GM03348 (cell line): ENCODE results near the gene TTLL9.

Source experiments
- DNase-seq: peaks from one replicate; pipeline ENCODE4 v3.0.0; 2012; ENCODE audit warnings: low spot score

TTLL9 gene

GRCh38 chr20:31945785-31946184 is 75.4 kb downstream of the TTLL9 start:
- no peak for DNase-seq

DNA sequence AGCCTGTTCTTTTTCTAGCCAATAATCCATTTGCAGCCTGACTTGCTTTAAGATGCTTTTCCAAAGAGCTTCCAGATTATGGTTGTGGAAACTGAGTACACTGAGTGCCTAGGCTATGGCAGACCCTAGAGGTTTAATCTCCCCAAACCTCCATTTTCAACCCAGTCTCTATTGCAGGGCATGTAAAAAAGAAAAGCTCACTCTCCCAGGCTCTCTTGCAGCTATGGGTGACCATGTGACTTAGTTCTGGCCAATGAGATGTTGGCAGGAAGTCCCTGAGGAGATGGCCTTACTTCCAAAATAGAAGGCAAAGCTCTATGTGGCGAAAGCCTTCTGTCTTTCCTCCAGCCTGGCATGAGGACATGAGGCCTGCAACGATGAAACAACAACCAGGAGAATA is 77.6 kb downstream of the TTLL9 start:
- DNase-seq = no peak

- DNase-seq = no peak
Observed at GRCh38 chr20:31949877-31950646, 79.6 kb downstream of the TTLL9 start.

DNA sequence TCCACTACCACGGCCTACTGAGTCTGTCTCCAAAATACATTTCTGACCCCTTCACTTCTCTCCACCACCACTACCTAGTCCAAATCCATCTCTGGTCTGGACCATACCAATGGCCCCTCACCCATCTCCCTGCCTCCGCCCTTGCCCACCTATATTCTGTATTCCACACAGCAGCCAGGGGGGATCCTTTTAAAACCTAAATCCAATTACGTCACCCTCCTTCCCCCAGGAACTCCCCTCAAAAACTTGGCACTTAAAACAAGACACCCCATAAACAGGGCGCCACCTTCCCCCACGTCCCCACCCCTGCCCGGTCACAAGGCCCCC is 80.7 kb downstream of the TTLL9 start:
- DNase-seq = no peak

DNA sequence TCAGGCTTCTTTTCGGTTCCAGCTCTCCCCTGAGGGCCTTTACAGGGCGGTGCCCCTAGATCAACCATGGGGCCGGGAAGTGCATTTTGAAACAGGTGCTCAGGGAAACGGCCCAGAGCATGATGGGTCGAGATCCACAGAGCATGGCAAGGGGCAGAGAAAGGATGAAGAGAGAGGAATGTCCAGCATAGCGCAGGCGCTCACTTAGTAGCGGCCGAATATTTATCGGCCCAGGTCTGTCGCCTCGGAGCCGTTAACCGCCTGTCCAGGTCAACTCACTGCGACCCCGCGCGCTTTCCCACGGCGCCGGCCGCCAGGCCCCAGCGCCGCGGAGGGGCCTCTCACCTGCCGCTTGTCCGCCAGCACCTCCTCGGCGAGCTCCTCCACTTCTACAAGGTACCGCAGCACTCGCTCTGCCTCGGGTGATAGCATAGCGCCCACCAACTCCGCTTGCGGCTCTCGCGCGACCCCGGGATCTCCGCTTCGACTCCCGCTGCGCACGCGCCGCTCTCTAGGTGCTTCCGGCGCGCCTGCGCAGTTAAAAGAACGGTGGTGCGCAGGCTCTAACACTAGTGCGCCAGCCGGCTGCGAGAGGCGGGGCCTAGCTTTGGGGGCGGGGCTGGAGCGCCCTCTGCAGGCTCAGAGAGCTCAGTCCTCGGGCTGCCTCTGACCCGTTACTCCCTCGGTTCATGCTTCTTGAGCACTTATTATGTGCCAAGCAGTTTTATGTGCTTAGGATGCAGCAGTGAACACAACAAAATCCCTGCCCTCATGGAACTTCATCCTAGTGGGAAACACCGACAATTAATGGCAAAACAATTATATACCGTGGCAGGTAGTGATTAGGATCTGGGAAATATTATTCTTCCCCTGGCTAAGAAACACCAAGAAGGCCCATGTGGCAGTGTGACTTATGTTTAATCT is 81.4 kb downstream of the TTLL9 start, which contains the start of gene PDRG1:
Gene PDRG1 (minus strand): TSS at position 517 of the 924 bp plus-strand sequence. CDS start 85 bp downstream, at position 432.
- DNase-seq = peak; percentile 99

GRCh38 chr20:31953556-31954148 is 83.2 kb downstream of the TTLL9 start:
- no peak for DNase-seq

- no peak for DNase-seq
Observed at GRCh38 chr20:31954500-31954899, 84.1 kb downstream of the TTLL9 start.

GRCh38 chr20:31956556-31957526 is 86.4 kb downstream of the TTLL9 start:
- DNase-seq = no peak

GRCh38 chr20:31962761-31963160 is 92.3 kb downstream of the TTLL9 start:
- DNase-seq = no peak

GRCh38 chr20:31963889-31964288 is 93.5 kb downstream of the TTLL9 start:
- DNase-seq = no peak

DNA sequence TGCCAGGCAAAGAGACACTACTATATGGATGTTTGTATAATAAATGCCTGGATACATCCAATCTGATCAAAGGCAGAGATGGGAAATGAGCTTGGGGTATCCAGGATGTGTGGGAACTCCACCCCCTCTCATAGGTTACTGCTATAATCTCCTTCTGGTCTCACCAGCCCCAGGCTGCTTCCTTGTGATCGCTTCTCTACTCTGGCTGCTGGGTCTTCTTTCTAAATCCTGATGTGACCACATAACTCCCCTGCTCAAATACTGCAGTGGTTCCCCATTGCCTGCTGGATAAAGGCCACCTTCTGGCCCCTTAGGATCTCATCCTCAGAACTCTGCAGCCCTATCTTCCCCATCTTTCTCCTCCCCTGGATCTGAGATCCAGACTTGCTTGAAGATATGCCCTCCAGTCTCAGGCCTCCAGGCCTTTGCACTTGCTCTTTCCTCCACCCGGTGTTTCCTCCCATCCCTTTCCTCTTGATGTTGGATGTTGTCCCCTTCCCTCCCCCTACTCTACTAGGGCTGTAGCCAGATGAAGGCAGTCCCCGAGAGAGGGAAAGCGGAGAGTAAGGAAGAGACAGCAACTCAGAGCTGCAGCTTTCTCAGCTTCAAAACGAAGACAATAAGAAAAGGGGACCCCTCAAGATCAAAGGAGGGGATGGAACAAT is 96.7 kb downstream of the TTLL9 start:
- DNase-seq = no peak

DNA sequence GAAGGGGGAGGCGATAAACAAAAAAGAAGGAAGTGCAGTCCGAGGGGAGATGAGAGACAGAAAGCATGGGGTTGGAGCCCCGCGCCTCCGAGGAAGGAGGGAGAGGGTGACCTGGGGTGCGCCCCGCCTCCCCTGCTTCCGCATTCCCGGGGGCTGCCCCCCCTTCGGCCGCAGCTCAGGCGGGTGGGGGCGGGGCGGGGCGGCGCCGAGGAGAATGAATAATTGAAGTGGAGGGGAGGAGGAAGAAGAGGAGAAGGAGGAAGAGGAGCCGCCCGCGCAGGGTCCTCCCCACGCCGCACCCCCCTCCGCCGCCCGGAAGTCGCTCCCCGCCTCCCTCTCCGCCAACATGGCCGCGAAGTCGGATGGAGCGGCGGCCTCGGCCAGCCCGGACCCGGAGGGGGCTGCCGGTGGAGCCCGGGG is 97.4 kb downstream of the TTLL9 start, which contains the start of gene XKR7:
Gene XKR7 (plus strand): TSS at position 322 of the 420 bp plus-strand sequence. CDS start 25 bp downstream, at position 347.
- DNase-seq = no peak

DNA sequence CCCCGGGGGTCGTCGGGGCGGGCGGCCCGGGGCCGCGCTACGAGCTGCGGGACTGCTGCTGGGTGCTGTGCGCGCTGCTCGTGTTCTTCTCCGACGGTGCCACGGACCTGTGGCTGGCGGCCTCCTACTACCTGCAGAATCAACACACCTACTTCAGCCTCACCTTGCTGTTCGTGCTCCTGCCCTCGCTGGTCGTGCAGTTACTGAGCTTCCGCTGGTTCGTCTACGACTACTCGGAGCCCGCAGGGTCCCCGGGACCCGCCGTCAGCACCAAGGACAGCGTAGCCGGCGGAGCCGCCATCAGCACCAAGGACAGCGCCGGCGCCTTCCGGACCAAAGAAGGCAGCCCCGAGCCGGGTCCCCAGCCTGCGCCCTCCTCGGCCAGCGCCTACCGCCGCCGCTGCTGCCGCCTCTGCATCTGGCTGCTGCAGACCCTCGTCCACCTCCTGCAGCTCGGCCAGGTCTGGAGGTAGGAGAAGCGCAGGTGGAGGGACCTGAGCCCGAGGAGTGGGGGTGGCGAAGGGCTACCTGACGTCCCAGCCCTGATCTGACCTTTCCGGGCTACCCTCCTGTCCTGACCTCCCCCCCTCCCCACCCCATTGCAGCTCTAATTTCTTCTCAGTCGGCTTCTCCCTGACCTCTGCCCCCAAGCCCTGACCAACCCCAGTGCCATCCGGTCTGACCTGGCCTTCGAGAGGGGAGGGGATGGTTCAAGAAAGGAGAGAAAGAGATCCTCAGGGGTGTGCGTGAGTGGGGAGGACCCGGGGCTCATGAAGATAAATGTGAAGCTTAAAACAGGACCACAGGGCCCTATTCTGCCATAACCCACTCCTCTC is 98.1 kb downstream of the TTLL9 start:
- peak; percentile 92 for DNase-seq

DNA sequence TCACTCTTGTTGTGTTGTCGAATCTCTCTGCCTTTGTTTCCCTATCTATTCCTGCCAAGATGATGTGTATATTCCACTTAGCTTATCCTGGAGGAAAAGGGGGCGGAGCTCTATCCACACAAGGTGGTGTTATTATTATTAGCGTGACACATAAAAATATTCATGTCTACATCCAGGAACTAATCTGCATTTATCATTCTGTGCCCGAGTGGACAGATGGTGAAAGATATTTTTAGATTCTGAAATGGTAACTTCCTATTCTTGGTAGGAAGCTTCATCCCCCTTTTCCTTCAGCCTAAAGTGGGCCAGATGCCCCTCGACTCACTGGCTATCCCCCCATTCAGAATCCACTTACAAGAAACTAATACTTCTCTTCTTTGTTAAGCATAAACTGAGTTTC is 99.6 kb downstream of the TTLL9 start:
- DNase-seq = no peak

DNA sequence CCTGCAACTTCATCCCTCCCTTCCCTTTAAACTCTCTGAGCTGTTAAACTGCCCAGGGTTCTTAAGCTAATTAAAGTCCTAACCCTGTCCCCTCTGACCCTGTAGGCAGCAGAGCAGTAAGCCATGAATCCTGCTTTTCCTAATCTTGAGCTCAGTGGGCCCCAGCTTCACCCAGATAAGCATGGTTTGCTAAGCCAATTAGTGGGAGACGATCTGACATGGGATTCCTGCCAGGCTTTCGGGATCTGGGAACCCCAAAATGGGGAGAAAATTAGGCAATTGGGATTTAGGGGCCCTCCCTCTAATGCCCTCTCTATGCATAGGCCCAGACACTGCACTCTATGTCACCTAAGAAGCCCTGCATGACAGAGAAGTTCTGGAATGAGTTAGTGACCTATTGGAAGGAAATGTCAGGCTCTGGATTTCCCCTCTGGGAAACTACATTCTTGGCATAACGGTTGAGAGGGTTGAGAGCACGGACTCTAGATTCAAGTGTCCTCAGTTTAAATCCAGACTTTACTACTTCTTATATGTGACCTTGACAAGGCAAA is 102.1 kb downstream of the TTLL9 start:
- no peak for DNase-seq

- no peak for DNase-seq
Observed at GRCh38 chr20:31974296-31974695, 103.9 kb downstream of the TTLL9 start.

DNA sequence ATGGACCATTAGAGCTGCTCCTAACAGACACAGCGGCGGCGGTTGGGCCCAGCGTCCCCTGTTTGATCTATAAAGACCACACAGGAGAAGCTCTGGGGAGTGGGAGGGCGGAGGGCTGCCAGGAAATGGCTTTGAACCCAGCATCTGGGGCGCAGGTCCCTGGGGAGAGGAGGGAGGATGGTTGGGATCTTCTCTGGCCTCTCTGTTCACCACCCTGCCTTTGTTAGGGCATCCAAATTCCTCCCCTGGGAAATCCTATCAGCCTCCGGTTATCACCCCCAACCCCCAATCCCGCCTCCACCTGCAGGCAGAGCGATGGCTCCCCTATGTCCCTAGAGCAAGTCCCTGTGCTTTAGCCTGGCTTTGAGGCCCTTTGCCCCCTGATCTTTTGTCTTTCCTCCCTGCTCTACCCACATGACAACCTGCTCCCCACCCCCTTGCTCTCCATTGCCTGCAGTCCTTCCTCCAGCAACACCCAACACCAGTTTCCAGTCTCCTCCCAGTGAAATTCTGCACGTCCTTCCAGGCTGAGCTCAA is 104.6 kb downstream of the TTLL9 start:
- no peak for DNase-seq

- no peak for DNase-seq
Observed at GRCh38 chr20:31975874-31976273, 105.4 kb downstream of the TTLL9 start.

GRCh38 chr20:31977080-31977479 is 106.6 kb downstream of the TTLL9 start:
- no peak for DNase-seq
